ENCODE measurements around the gene ANXA4. TPM values are rescaled to one million over a fixed set of nuclear protein-coding genes. Genes with fewer than 3 reads are reported as not detected.
A peak's percentile ranks its signal among the peaks of the same experiment; 100 is the strongest.

ANXA4 gene
- total and polyA plus RNA-seq, 2 of the 13 experiments (the other 11 are each of a cell fraction or from before 2014, with no cell fraction given) = 155 to 168 TPM

GRCh38 chr2:69741575-69742321, at the start of gene ANXA4 (continued):
- peak; percentile 93; the same call in 1 of the 2 replicates for TF ChIP-seq TIGD3 (CRISPR knock-in tag; IDR thresholded peaks at IDR 0.05; ENCODE audit: borderline replicate concordance)
- peak; percentile 95 for TF ChIP-seq NRL (CRISPR knock-in tag; IDR thresholded peaks at IDR 0.05; ENCODE audit: borderline replicate concordance)
- TF ChIP-seq ZBTB2 (CRISPR knock-in tag; IDR thresholded peaks at IDR 0.05; ENCODE audit: low read depth) = peak; percentile 64; the same call in 1 of the 2 replicates
- 0 out of 2 replicates have a peak, but pooled peaks have one; percentile 31 for TF ChIP-seq ETS1 (CRISPR knock-in tag; IDR thresholded peaks at IDR 0.05)
- TF ChIP-seq MED1 (CRISPR knock-in tag; IDR thresholded peaks at IDR 0.05) = peak; percentile 78
- TF ChIP-seq HNRNPLL (IDR thresholded peaks at IDR 0.05; ENCODE audit: low read depth, low read length, poor library complexity, severe bottlenecking) = peak; percentile 91
- no peak for TF ChIP-seq ZNF251 (CRISPR knock-in tag; IDR thresholded peaks at IDR 0.05)
- TF ChIP-seq ZNF574 (CRISPR knock-in tag; IDR thresholded peaks at IDR 0.05) = peak; percentile 88
- TF ChIP-seq NFE2L2 (IDR thresholded peaks at IDR 0.05; ENCODE audit: low read length) = no peak
- 0 out of 2 replicates have a peak, but pooled peaks have one; percentile 32 for TF ChIP-seq HMG20B (CRISPR knock-in tag; conservative IDR thresholded peaks at IDR 0.05)
- peak; percentile 97 for TF ChIP-seq ZSCAN21 (CRISPR knock-in tag; IDR thresholded peaks at IDR 0.05; ENCODE audit: borderline replicate concordance)
- TF ChIP-seq TFAP4 (IDR thresholded peaks at IDR 0.05; ENCODE audit: borderline replicate concordance, low read depth) = peak; percentile 50; the same call in 1 of the 2 replicates
- 0 out of 2 replicates have a peak, but pooled peaks have one; percentile 48 for TF ChIP-seq ZNF354B (CRISPR knock-in tag; IDR thresholded peaks at IDR 0.05)
- TF ChIP-seq ZBTB26 (CRISPR knock-in tag; IDR thresholded peaks at IDR 0.05; ENCODE audit: borderline replicate concordance) = peak; percentile 51
- TF ChIP-seq CEBPZ (IDR thresholded peaks at IDR 0.05; ENCODE audit: low read length) = no peak

All from HepG2 (cell line).